ENCODE data around the gene LETMD1.

DNA sequence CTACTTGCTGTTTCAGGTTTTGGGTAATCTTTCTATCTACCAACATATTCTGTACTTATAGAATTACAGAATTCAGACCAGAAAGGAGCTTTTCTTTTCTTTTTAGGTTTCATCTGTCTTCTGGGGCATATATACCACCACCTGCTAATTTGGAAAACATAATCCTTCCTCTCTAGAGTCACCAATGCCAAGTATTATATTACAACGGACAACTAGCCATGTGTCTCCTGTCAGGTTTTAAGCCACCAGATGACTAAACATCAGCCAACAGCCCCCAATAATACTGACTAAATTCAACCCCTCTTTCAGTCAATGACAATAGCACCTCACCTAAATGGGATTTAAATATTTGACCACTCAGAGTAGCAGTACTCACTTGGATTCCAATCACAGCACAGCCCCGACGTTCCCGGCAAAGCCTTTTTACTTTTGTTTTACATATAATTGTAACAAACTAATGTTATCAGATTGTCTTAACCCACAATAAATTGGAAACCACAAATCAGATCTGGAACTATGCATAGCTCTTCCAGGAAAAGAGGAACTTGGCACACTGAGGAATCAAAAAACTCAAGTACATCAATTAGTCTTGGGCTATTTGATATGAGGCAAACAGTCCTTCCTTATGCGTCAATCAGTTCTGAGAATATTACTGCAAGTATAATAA is 35.4 kb upstream of the LETMD1 start:
- TF ChIP-seq CTCF (IDR thresholded peaks at IDR 0.05) = no peak
- no peak for TF ChIP-seq POLR2A (IDR thresholded peaks at IDR 0.05)

Data from right lobe of liver (tissue), 4 donors.